ENCODE measurements around the gene RAB11FIP4. TPM values are rescaled to one million over a fixed set of nuclear protein-coding genes. Genes with fewer than 3 reads are reported as not detected.

The RAB11FIP4 gene
- total RNA-seq, 4 donors from 2014 or later: 41.0 to 173 (median 53.7) TPM

DNA sequence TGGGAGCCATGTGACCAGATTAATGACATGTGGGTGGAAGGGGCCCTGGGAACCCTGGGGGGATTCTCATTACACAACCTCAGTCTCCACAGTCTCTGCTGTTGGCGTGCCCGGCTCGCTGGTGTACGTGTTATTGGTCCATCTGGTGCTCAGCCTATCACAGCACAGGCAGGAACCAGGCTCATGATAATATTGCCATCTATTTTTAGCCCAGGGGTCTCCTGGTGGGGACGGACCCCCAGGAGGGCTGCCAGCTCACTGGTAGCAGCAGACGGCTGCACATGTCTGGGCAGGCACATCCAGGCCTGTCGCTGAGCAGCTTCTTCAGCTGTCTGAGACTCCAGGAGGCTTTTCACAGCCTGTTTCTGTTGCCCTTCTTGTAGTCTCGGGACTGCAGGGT is 123.8 kb downstream of the RAB11FIP4 start:
- Histone ChIP-seq H3K27me3 (no peaks in the 10 kb centered on the region), H3K4me3 (no peak overlapping the region), H3K27ac (no peak overlapping the region), H3K36me3 (no peaks in the 10 kb centered on the region), H3K4me1 (peaks cover 0 to 13% (median 3%) of the 10 kb centered on the region in 4 donors), H3K9me3 (no peaks in the 10 kb centered on the region)
- TF ChIP-seq POLR2AphosphoS5 (IDR thresholded peaks at IDR 0.05) (no peak), EP300 (IDR thresholded peaks at IDR 0.05; ENCODE audit: low read depth) (no peak), POLR2A (IDR thresholded peaks at IDR 0.05) (no peak)
- TF ChIP-seq, protein P1, sequence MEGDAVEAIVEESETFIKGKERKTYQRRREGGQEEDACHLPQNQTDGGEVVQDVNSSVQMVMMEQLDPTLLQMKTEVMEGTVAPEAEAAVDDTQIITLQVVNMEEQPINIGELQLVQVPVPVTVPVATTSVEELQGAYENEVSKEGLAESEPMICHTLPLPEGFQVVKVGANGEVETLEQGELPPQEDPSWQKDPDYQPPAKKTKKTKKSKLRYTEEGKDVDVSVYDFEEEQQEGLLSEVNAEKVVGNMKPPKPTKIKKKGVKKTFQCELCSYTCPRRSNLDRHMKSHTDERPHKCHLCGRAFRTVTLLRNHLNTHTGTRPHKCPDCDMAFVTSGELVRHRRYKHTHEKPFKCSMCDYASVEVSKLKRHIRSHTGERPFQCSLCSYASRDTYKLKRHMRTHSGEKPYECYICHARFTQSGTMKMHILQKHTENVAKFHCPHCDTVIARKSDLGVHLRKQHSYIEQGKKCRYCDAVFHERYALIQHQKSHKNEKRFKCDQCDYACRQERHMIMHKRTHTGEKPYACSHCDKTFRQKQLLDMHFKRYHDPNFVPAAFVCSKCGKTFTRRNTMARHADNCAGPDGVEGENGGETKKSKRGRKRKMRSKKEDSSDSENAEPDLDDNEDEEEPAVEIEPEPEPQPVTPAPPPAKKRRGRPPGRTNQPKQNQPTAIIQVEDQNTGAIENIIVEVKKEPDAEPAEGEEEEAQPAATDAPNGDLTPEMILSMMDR (IDR thresholded peaks at IDR 0.05): no peak
- in situ Hi-C loops (cut with MboI; ENCODE audit: low pct_ligation_motif_present in 1 of 4, low pct_unique_long_range_greater_than_20kb in 1 of 4, low sequenced_read_pairs in 3 of 4): loop anchor here in 1 of 4 donors (10.0 kb wide), 1 partner anchor 70 kb away; no protein-coding TSS in a partner anchor
- intact Hi-C loops (cut with DNase I; ENCODE audit: low total_unique reads): no loop called here
- no peak for DNase-seq
- 88% methylated on average over 8 of the region's 8 CpGs; no CpG with 5 or more reads in 1 of the 2 donors for WGBS, 2 donors (ENCODE audit: low coverage in 1 of 2)

DNA sequence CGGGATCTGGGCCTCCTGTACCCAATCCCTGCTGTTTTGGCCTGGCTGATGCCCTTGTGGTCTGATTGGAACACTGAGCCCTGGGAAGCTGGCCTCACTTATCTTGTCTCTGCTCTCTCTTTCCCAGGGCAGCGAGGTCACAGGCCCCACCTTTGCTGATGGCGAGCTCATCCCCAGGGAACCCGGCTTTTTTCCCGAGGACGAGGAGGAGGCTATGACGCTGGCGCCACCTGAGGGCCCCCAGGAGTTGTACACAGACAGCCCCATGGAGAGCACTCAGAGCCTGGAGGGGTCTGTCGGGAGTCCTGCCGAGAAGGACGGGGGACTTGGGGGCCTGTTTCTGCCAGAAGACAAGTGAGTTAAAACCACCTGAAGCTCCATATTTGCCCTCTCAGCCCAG is 126.0 kb downstream of the RAB11FIP4 start:
- Histone ChIP-seq H3K36me3 (peaks cover 0 to 2% (median 0%) of the 10 kb centered on the region in 4 donors), H3K4me3 (no peak overlapping the region), H3K9me3 (no peaks in the 10 kb centered on the region), H3K27ac (no peak overlapping the region), H3K4me1 (no peaks in the 10 kb centered on the region), H3K27me3 (no peaks in the 10 kb centered on the region)
- no peak for DNase-seq
- WGBS, 2 donors (ENCODE audit: low coverage in 1 of 2): 68% methylated on average over 11 of the region's 11 CpGs; no CpG with 5 or more reads in 1 of the 2 donors
- intact Hi-C loops (cut with DNase I; ENCODE audit: low total_unique reads): no loop called here
- in situ Hi-C loops (cut with MboI; ENCODE audit: low pct_ligation_motif_present in 1 of 4, low pct_unique_long_range_greater_than_20kb in 1 of 4, low sequenced_read_pairs in 3 of 4): loop anchor here in 1 of 4 donors (10.0 kb wide), 1 partner anchor 73 kb away; no protein-coding TSS in a partner anchor
- TF ChIP-seq, protein P1 (IDR thresholded peaks at IDR 0.05): peak in 2 of 5 experiments; percentile 8 to 14
- TF ChIP-seq POLR2A (IDR thresholded peaks at IDR 0.05): no peak

DNA sequence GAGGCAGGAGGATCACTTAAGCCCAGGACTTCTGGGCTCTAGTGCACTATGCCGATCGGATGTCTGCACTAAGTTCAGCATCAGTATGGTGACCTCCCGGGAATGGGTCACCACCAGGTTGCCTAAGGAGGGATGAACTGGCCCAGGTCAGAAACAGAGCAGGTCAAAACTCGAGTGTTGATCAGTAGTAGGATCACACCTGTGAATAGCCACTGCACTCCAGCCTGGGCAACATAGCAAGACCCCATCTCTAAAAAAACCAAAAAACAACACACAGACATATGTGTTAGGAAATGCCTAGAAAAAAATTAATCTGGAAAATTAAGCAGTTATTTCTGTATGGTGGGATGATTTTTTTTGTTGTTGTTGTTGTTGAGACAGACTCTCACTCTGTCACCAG is 127.0 kb downstream of the RAB11FIP4 start:
- H3K36me3 ChIP-seq: peaks cover 0 to 9% (median 0%) of the 10 kb centered on the region in 4 donors
- intact Hi-C loops (cut with DNase I; ENCODE audit: low total_unique reads): no loop called here
- DNase-seq: no peak
- H3K27me3 ChIP-seq: no peaks in the 10 kb centered on the region
- no peaks in the 10 kb centered on the region for H3K9me3 ChIP-seq
- no peaks in the 10 kb centered on the region for H3K4me1 ChIP-seq
- in situ Hi-C loops (cut with MboI; ENCODE audit: low pct_ligation_motif_present in 1 of 4, low pct_unique_long_range_greater_than_20kb in 1 of 4, low sequenced_read_pairs in 3 of 4): loop anchor here in 1 of 4 donors (10.0 kb wide), 1 partner anchor 74 kb away; no protein-coding TSS in a partner anchor
- no peak overlapping the region for H3K4me3 ChIP-seq
- TF ChIP-seq POLR2AphosphoS5 (IDR thresholded peaks at IDR 0.05) (no peak), EP300 (IDR thresholded peaks at IDR 0.05; ENCODE audit: low read depth) (no peak), POLR2A (IDR thresholded peaks at IDR 0.05) (no peak)
- TF ChIP-seq, protein P1 (IDR thresholded peaks at IDR 0.05): no peak
- H3K27ac ChIP-seq: no peak overlapping the region
- 93 to 95% methylated on average over 3 to 4 of the region's 4 CpGs for WGBS, 2 donors (ENCODE audit: low coverage in 1 of 2)

DNA sequence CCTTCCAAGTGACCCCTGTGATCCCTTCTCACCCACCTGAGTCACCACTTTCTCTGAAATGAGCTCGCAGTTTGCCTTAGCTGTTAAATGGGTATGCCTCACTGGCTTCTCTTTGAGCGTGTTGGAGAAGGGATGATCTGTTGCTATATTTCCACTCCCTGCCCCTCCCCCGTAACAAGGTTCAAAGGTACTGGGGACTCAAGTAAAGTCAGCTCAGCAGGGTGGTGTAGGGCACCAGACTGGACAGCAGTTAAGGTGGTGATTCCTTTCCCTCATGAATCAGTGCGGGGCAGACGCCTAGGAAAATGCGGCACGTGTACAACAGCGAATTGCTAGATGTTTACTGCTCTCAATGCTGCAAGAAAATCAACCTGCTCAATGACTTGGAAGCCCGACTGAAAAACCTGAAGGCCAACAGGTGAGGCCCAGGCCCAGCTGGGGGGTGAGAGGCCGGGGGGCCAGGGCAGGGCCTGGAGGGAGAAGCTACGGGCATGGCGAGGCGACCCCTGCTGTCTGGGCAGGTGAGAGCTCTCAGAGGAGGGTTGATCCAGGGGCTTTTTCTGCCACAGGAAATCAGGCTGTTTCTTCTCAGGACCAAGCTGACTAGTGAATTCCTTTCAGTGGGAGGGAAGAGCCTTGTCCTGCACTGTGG is 130.3 kb downstream of the RAB11FIP4 start:
- TF ChIP-seq EP300 (IDR thresholded peaks at IDR 0.05; ENCODE audit: low read depth): no peak
- TF ChIP-seq, protein P1 (IDR thresholded peaks at IDR 0.05): no peak
- TF ChIP-seq POLR2A (IDR thresholded peaks at IDR 0.05): no peak
- TF ChIP-seq POLR2AphosphoS5 (IDR thresholded peaks at IDR 0.05): no peak
- no peaks in the 10 kb centered on the region for H3K27me3 ChIP-seq
- no peak overlapping the region for H3K4me3 ChIP-seq
- intact Hi-C loops (cut with DNase I; ENCODE audit: low total_unique reads) (no loop called here), in situ Hi-C loops (cut with MboI; ENCODE audit: low pct_ligation_motif_present in 1 of 4, low pct_unique_long_range_greater_than_20kb in 1 of 4, low sequenced_read_pairs in 3 of 4) (no loop called here)
- no peak overlapping the region for H3K27ac ChIP-seq
- peaks cover 0 to 18% (median 0%) of the 10 kb centered on the region in 4 donors for H3K36me3 ChIP-seq
- no peaks in the 10 kb centered on the region for H3K4me1 ChIP-seq
- no peak for DNase-seq
- WGBS, 2 donors (ENCODE audit: low coverage in 1 of 2): 88 to 100% methylated on average over 1 to 13 of the region's 13 CpGs
- no peaks in the 10 kb centered on the region for H3K9me3 ChIP-seq

Data from transverse colon (tissue), 4 donors.